GM12878 (cell line): ENCODE results near the gene HSPA1A. TPM values are rescaled to one million over a fixed set of nuclear protein-coding genes. Genes with fewer than 3 reads are reported as not detected.

ENCODE experiments used
- BACH1 ChIP-seq: fragments of 450-650 bp; IDR thresholded peaks from 2 replicates; pipeline ENCODE4 v1.6.1; 2017; ENCODE audit warnings: mild to moderate bottlenecking, borderline replicate concordance
- CBX5 ChIP-seq: sonication (generic); IDR thresholded peaks from 2 replicates; pipeline ENCODE4 v1.6.1; 2016; ENCODE audit warnings: low read depth, moderate library complexity, mild to moderate bottlenecking, inconsistent platforms
- FOXK2 ChIP-seq: fragments of 450-650 bp; IDR thresholded peaks from 2 replicates; pipeline ENCODE4 v1.6.1; 2017; ENCODE audit warnings: mild to moderate bottlenecking, moderate library complexity
- HDAC2 ChIP-seq: fragments of 200-600 bp; sonication (generic); IDR thresholded peaks from 2 replicates; pipeline ENCODE4 v1.6.1; 2017
- KLF5 ChIP-seq: fragments of 450-650 bp; IDR thresholded peaks from 2 replicates; pipeline ENCODE4 v1.6.1; 2014; ENCODE audit warnings: mild to moderate bottlenecking; ENCODE audit not compliant: partially characterized antibody
- MYC ChIP-seq: IDR thresholded peaks from 2 replicates; pipeline ENCODE4 v1.6.1; 2011; ENCODE audit warnings: mild to moderate bottlenecking, low read length, moderate library complexity, inconsistent platforms; ENCODE audit not compliant: insufficient read depth, insufficient replicate concordance, insufficient read length, severe bottlenecking
- NFXL1 ChIP-seq: fragments of 450-650 bp; IDR thresholded peaks from 2 replicates; pipeline ENCODE4 v1.6.1; 2017; ENCODE audit warnings: antibody characterized with exemption, mild to moderate bottlenecking, borderline replicate concordance
- PAX5 ChIP-seq: IDR thresholded peaks from 2 replicates; pipeline ENCODE4 v1.6.1; 2011; ENCODE audit warnings: low read depth, low read length, borderline replicate concordance
- RAD51 ChIP-seq: fragments of 450-650 bp; IDR thresholded peaks from 2 replicates; pipeline ENCODE4 v1.6.1; 2016; ENCODE audit warnings: moderate library complexity, mild to moderate bottlenecking, inconsistent platforms
- SMC3 ChIP-seq: IDR thresholded peaks from 2 replicates; pipeline ENCODE4 v1.6.1; 2011; ENCODE audit warnings: low read length, improper control_type of control experiment, borderline replicate concordance
- ZNF24 ChIP-seq: fragments of 450-650 bp; IDR thresholded peaks from 2 replicates; pipeline ENCODE4 v1.6.1; 2017; ENCODE audit warnings: antibody characterized with exemption, mild to moderate bottlenecking
- ZNF384 ChIP-seq: IDR thresholded peaks from 2 replicates; pipeline ENCODE4 v1.6.1; 2012; ENCODE audit warnings: low read depth, mild to moderate bottlenecking, low read length, improper control_type of control experiment, borderline replicate concordance
- ZZZ3 ChIP-seq: IDR thresholded peaks from 2 replicates; pipeline ENCODE4 v1.6.1; 2011; ENCODE audit warnings: low read depth; ENCODE audit not compliant: control insufficient read depth, insufficient read length
- polyA plus RNA-seq, 11 experiments: library from polyadenylated mRNA; depleted of rRNA in 4 of 11; unstranded in 6 of 11; stranded (reverse) in 5 of 11; fragments of >200 nt; fragmentation: Nextera tagmentation in 4 of 11; fragmentation: Illumina TruSeq in 1 of 11; extraction: Ambion mirVana in 4 of 11; extraction: Trizol in 1 of 11; gene quantifications; 1 replicate in 1 of 11; 2 replicates in 10 of 11; pipeline versions ENCODE4 v1.2.1 to v1.2.3, GENCODE V29; 2011 to 2016; ENCODE audit warnings: inconsistent platforms in 2 of 11, missing spikeins in 2 of 11, low read depth in 1 of 11
- total RNA-seq, 4 experiments: library from RNA; depleted of rRNA in 3 of 4; stranded (reverse); fragments of >200 nt in 3 of 4; fragmentation: Illumina TruSeq in 1 of 4; extraction: Trizol in 1 of 4; gene quantifications; 2 replicates each; pipeline versions ENCODE4 v1.2.1 to v1.2.3, GENCODE V29; 2013 to 2021
- TF ChIP-seq, protein P1 (sequence below): fragments of 450-650 bp; formaldehyde crosslinking; IDR thresholded peaks from 2 replicates; pipeline ENCODE4 v1.5.0; 2022; ENCODE audit warnings: mild to moderate bottlenecking, missing genetic modification characterization
- TF ChIP-seq, protein P2 (sequence below): IDR thresholded peaks from 2 replicates; pipeline ENCODE4 v1.6.1; 2012; ENCODE audit warnings: improper control_type of control experiment, low read depth, low read length; ENCODE audit not compliant: insufficient replicate concordance
- TF ChIP-seq, protein P3 (sequence below): fragments of 150-350 bp; IDR thresholded peaks from 2 replicates; pipeline ENCODE4 v1.6.1; 2014; ENCODE audit warnings: mild to moderate bottlenecking, low read depth, low read length

The HSPA1A gene
- total and polyA plus RNA-seq, 10 of the 15 experiments (the other 5 are each of a cell fraction or from before 2014, with no cell fraction given): 0.29 to 51.8 (median 17.5) TPM

DNA sequence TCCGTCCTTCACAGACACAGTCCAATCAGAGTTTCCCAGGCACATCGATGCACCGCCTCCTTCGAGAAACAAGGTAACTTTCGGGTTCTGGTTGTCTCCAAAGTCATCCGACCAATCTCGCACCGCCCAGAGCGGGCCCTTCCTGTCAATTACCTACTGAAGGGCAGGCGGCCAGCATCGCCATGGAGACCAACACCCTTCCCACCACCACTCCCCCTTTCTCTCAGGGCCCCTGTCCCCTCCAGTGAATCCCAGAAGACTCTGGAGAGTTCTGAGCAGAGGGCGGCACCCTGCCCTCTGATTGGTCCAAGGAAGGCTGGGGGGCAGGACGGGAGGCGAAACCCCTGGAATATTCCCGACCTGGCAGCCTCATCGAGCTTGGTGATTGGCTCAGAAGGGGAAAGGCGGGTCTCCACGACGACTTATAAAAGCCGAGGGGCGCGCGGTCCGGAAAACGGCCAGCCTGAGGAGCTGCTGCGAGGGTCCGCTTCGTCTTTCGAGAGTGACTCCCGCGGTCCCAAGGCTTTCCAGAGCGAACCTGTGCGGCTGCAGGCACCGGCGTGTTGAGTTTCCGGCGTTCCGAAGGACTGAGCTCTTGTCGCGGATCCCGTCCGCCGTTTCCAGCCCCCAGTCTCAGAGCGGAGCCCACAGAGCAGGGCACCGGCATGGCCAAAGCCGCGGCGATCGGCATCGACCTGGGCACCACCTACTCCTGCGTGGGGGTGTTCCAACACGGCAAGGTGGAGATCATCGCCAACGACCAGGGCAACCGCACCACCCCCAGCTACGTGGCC is 12.1 kb downstream of the HSPA1A start, which contains the start of gene HSPA1B (continued):
- TF ChIP-seq, protein P1, sequence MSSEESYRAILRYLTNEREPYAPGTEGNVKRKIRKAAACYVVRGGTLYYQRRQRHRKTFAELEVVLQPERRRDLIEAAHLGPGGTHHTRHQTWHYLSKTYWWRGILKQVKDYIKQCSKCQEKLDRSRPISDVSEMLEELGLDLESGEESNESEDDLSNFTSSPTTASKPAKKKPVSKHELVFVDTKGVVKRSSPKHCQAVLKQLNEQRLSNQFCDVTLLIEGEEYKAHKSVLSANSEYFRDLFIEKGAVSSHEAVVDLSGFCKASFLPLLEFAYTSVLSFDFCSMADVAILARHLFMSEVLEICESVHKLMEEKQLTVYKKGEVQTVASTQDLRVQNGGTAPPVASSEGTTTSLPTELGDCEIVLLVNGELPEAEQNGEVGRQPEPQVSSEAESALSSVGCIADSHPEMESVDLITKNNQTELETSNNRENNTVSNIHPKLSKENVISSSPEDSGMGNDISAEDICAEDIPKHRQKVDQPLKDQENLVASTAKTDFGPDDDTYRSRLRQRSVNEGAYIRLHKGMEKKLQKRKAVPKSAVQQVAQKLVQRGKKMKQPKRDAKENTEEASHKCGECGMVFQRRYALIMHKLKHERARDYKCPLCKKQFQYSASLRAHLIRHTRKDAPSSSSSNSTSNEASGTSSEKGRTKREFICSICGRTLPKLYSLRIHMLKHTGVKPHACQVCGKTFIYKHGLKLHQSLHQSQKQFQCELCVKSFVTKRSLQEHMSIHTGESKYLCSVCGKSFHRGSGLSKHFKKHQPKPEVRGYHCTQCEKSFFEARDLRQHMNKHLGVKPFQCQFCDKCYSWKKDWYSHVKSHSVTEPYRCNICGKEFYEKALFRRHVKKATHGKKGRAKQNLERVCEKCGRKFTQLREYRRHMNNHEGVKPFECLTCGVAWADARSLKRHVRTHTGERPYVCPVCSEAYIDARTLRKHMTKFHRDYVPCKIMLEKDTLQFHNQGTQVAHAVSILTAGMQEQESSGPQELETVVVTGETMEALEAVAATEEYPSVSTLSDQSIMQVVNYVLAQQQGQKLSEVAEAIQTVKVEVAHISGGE (CRISPR knock-in tag): 0 out of 2 replicates have a peak, but pooled peaks have one; percentile 14
- TF ChIP-seq RAD51 (no peak), SMC3 (no peak), NFXL1 (no peak), CBX5 (no peak), BACH1 (peak; percentile 78; the same call in 1 of the 2 replicates), MYC (no peak), ZNF24 (no peak), ZZZ3 (no peak), PAX5 (0 out of 2 replicates have a peak, but pooled peaks have one; percentile 30), KLF5 (no peak), FOXK2 (peak; percentile 74; the same call in 1 of the 2 replicates), ZNF384 (no peak), HDAC2 (no peak)
- TF ChIP-seq, protein P2, sequence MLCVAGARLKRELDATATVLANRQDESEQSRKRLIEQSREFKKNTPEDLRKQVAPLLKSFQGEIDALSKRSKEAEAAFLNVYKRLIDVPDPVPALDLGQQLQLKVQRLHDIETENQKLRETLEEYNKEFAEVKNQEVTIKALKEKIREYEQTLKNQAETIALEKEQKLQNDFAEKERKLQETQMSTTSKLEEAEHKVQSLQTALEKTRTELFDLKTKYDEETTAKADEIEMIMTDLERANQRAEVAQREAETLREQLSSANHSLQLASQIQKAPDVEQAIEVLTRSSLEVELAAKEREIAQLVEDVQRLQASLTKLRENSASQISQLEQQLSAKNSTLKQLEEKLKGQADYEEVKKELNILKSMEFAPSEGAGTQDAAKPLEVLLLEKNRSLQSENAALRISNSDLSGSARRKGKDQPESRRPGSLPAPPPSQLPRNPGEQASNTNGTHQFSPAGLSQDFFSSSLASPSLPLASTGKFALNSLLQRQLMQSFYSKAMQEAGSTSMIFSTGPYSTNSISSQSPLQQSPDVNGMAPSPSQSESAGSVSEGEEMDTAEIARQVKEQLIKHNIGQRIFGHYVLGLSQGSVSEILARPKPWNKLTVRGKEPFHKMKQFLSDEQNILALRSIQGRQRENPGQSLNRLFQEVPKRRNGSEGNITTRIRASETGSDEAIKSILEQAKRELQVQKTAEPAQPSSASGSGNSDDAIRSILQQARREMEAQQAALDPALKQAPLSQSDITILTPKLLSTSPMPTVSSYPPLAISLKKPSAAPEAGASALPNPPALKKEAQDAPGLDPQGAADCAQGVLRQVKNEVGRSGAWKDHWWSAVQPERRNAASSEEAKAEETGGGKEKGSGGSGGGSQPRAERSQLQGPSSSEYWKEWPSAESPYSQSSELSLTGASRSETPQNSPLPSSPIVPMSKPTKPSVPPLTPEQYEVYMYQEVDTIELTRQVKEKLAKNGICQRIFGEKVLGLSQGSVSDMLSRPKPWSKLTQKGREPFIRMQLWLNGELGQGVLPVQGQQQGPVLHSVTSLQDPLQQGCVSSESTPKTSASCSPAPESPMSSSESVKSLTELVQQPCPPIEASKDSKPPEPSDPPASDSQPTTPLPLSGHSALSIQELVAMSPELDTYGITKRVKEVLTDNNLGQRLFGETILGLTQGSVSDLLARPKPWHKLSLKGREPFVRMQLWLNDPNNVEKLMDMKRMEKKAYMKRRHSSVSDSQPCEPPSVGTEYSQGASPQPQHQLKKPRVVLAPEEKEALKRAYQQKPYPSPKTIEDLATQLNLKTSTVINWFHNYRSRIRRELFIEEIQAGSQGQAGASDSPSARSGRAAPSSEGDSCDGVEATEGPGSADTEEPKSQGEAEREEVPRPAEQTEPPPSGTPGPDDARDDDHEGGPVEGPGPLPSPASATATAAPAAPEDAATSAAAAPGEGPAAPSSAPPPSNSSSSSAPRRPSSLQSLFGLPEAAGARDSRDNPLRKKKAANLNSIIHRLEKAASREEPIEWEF: no peak
- TF ChIP-seq, protein P3, sequence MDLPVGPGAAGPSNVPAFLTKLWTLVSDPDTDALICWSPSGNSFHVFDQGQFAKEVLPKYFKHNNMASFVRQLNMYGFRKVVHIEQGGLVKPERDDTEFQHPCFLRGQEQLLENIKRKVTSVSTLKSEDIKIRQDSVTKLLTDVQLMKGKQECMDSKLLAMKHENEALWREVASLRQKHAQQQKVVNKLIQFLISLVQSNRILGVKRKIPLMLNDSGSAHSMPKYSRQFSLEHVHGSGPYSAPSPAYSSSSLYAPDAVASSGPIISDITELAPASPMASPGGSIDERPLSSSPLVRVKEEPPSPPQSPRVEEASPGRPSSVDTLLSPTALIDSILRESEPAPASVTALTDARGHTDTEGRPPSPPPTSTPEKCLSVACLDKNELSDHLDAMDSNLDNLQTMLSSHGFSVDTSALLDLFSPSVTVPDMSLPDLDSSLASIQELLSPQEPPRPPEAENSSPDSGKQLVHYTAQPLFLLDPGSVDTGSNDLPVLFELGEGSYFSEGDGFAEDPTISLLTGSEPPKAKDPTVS: peak; percentile 100
